Astrocyte (in vitro differentiated cells and primary cell): ENCODE results near the gene CARD10. TPM values are rescaled to one million over a fixed set of nuclear protein-coding genes. Genes with fewer than 3 reads are reported as not detected.
A peak's percentile ranks its signal among the peaks of the same experiment; 100 is the strongest.

ENCODE experiments used
- DNase-seq: peaks from one replicate; pipeline ENCODE4 v3.0.0-alpha.2; 2010; ENCODE audit warnings: low read depth
- FAIRE-seq: peaks from 2 replicates; lab custom pipeline; 2011; peaks lifted over from hg19 to GRCh38; lab: Jason Lieb, UNC
- H2AFZ ChIP-seq: 2 replicates; pipeline ENCODE4 v1.6.0; 2012; ENCODE audit warnings: low read depth, low read length, inconsistent platforms
- H3K27ac ChIP-seq: 2 replicates; pipeline ENCODE4 v1.5.1; 2011; ENCODE audit warnings: low read depth, low read length, inconsistent platforms
- H3K27me3 ChIP-seq: 2 replicates; pipeline ENCODE4 v1.6.0; 2011; ENCODE audit warnings: low read length, inconsistent platforms; ENCODE audit not compliant: insufficient read depth
- H3K36me3 ChIP-seq: 2 replicates; pipeline ENCODE4 v1.5.1; 2011; ENCODE audit warnings: low read length, inconsistent platforms; ENCODE audit not compliant: insufficient read depth
- H3K4me1 ChIP-seq: 2 replicates; pipeline ENCODE4 v1.5.1; 2011; ENCODE audit warnings: low read length, inconsistent platforms; ENCODE audit not compliant: insufficient read depth
- H3K4me2 ChIP-seq: 2 replicates; pipeline ENCODE4 v1.6.0; 2012; ENCODE audit warnings: low read length, inconsistent platforms
- H3K4me3 ChIP-seq: 2 replicates; pipeline ENCODE4 v1.5.1; 2011; ENCODE audit warnings: low read depth, mild to moderate bottlenecking, low read length, inconsistent platforms; ENCODE audit not compliant: insufficient read depth
- H3K79me2 ChIP-seq: 2 replicates; pipeline ENCODE4 v1.6.0; 2012; ENCODE audit warnings: mild to moderate bottlenecking, low read length, inconsistent platforms; ENCODE audit not compliant: insufficient read depth
- H3K9ac ChIP-seq: 2 replicates; pipeline ENCODE4 v1.6.0; 2012; ENCODE audit warnings: mild to moderate bottlenecking, low read length, inconsistent platforms
- H3K9me3 ChIP-seq: 2 replicates; pipeline ENCODE4 v1.5.1; 2012; ENCODE audit warnings: low read depth, mild to moderate bottlenecking, low read length, inconsistent platforms; ENCODE audit not compliant: insufficient read depth
- H4K20me1 ChIP-seq: 2 replicates; pipeline ENCODE4 v1.6.0; 2012; ENCODE audit warnings: low read length, inconsistent platforms; ENCODE audit not compliant: insufficient read depth
- H3K27ac Mint-ChIP-seq: one replicate; pipeline ENCODE4 v1.8.0; 2021; ENCODE audit warnings: mild to moderate bottlenecking, mixed read lengths; ENCODE audit not compliant: unreplicated experiment
- H3K27me3 Mint-ChIP-seq: one replicate; pipeline ENCODE4 v1.8.0; 2021; ENCODE audit warnings: low read depth, mixed read lengths; ENCODE audit not compliant: unreplicated experiment
- H3K36me3 Mint-ChIP-seq: one replicate; pipeline ENCODE4 v1.8.0; 2021; ENCODE audit warnings: low read depth, mixed read lengths; ENCODE audit not compliant: unreplicated experiment
- H3K4me1 Mint-ChIP-seq: one replicate; pipeline ENCODE4 v1.8.0; 2021; ENCODE audit warnings: low read depth, mixed read lengths; ENCODE audit not compliant: unreplicated experiment
- H3K4me3 Mint-ChIP-seq: one replicate; pipeline ENCODE4 v1.8.0; 2021; ENCODE audit warnings: mild to moderate bottlenecking, moderate library complexity, mixed read lengths; ENCODE audit not compliant: unreplicated experiment
- H3K9me3 Mint-ChIP-seq: one replicate; pipeline ENCODE4 v1.8.0; 2021; ENCODE audit warnings: mild to moderate bottlenecking, mixed read lengths; ENCODE audit not compliant: unreplicated experiment
- CTCF ChIP-seq: IDR thresholded peaks from 2 replicates; pipeline ENCODE4 v1.5.1; 2011; ENCODE audit warnings: low read depth, mild to moderate bottlenecking, inconsistent platforms, low read length, moderate library complexity; ENCODE audit not compliant: insufficient read depth
- EZH2 ChIP-seq: IDR thresholded peaks from 2 replicates; pipeline ENCODE4 v1.6.1; 2012; ENCODE audit warnings: mild to moderate bottlenecking, low read length, inconsistent platforms; ENCODE audit not compliant: insufficient read depth
- total RNA-seq: library from RNA; stranded (reverse); gene quantifications from 2 replicates; pipeline ENCODE4 v1.2.1, GENCODE V29; 2021

Gene CARD10
- total RNA-seq, 1 donor from 2014 or later: 22.6 TPM

GRCh38 chr22:37557321-37558001 is 38.2 kb upstream of the CARD10 start:
- Histone ChIP-seq H3K36me3 (no peaks in the 10 kb centered on the region), H3K9ac (no peak overlapping the region), H3K4me2 (peak overlapping the region; percentile 52), H3K27me3 (no peaks in the 10 kb centered on the region), H3K4me1 (peaks cover 29% of the 10 kb centered on the region), H3K9me3 (no peaks in the 10 kb centered on the region), H3K4me3 (no peak overlapping the region), H3K27ac (no peak overlapping the region), H4K20me1 (peaks cover 7% of the 10 kb centered on the region), H3K79me2 (peaks cover 26% of the 10 kb centered on the region), H2AFZ (no peak overlapping the region)
- Mint-ChIP-seq H3K4me1 (peaks cover 31% of the 10 kb centered on the region), H3K36me3 (no peaks in the 10 kb centered on the region), H3K9me3 (no peaks in the 10 kb centered on the region), H3K4me3 (peak overlapping the region; percentile 27), H3K27me3 (peaks cover 4% of the 10 kb centered on the region), H3K27ac (peak overlapping the region; percentile 69)
- DNase-seq (no peak), FAIRE-seq (no peak)
- no peak for TF ChIP-seq EZH2

DNA sequence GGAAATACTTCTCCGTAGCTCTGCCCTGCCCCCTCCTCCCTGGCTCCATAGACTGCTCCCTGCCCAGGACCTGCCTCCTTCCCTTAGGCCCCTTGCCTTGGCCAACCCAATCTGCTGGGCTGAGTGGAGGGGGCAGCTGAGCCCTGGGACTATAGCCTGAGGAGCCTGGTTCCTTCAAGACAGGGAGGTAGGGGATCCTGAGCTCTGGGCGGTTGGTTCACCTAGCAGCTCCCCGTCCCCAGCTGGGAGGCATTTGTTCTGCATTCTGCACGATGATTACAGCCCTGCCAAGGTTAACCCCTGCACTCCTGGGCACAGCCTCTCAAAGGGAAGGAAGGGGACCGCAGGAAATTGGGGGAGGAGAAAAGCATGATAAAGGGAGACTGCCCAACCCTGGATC is 37.5 kb upstream of the CARD10 start:
- H4K20me1 ChIP-seq: no peaks in the 10 kb centered on the region
- H3K9me3 Mint-ChIP-seq: no peaks in the 10 kb centered on the region
- no peak overlapping the region for H3K27ac ChIP-seq
- no peaks in the 10 kb centered on the region for H3K9me3 ChIP-seq
- DNase-seq: no peak
- H3K9ac ChIP-seq: no peak overlapping the region
- H3K4me1 Mint-ChIP-seq: peaks cover 26% of the 10 kb centered on the region
- H3K27ac Mint-ChIP-seq: peak overlapping the region; percentile 69
- H3K4me1 ChIP-seq: peaks cover 30% of the 10 kb centered on the region
- no peak overlapping the region for H3K4me3 Mint-ChIP-seq
- FAIRE-seq: no peak
- H3K27me3 Mint-ChIP-seq: peaks cover 4% of the 10 kb centered on the region
- no peaks in the 10 kb centered on the region for H3K27me3 ChIP-seq
- H2AFZ ChIP-seq: no peak overlapping the region
- H3K4me3 ChIP-seq: no peak overlapping the region
- TF ChIP-seq CTCF (no peak), EZH2 (no peak)
- no peaks in the 10 kb centered on the region for H3K36me3 ChIP-seq
- peaks cover 19% of the 10 kb centered on the region for H3K79me2 ChIP-seq
- peak overlapping the region; percentile 52 for H3K4me2 ChIP-seq
- H3K36me3 Mint-ChIP-seq: no peaks in the 10 kb centered on the region

DNA sequence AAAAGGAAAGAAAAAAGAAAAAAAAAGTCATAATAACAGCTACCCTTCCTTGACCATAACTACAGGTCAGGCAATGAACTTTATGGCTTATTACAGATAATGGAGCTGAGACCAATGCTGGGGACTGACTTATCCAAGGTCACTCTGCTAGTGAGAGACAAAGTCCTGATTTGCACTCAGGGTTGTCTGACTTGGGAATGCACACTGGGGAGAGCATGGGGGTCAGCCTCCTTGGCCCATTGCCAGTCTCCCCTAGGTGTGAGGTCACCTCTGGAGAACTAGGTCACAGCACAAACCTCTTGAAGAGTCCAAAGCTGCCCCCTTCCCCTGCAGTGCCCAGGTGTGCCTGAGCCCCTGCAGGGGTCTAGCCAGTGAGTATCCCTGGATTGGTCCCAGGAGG is 35.8 kb upstream of the CARD10 start:
- Mint-ChIP-seq H3K4me1 (peaks cover 31% of the 10 kb centered on the region), H3K27ac (no peak overlapping the region), H3K4me3 (no peak overlapping the region), H3K27me3 (peaks cover 4% of the 10 kb centered on the region), H3K9me3 (no peaks in the 10 kb centered on the region), H3K36me3 (no peaks in the 10 kb centered on the region)
- H3K79me2 ChIP-seq: peaks cover 7% of the 10 kb centered on the region
- H3K27me3 ChIP-seq: no peaks in the 10 kb centered on the region
- DNase-seq (no peak), FAIRE-seq (no peak)
- no peak overlapping the region for H2AFZ ChIP-seq
- TF ChIP-seq CTCF (no peak), EZH2 (no peak)
- no peaks in the 10 kb centered on the region for H3K36me3 ChIP-seq
- no peak overlapping the region for H3K4me3 ChIP-seq
- H3K27ac ChIP-seq: no peak overlapping the region
- H4K20me1 ChIP-seq: no peaks in the 10 kb centered on the region
- H3K9me3 ChIP-seq: no peaks in the 10 kb centered on the region
- no peak overlapping the region for H3K9ac ChIP-seq
- H3K4me2 ChIP-seq: no peak overlapping the region
- peaks cover 31% of the 10 kb centered on the region for H3K4me1 ChIP-seq
